ENCODE results near the gene CKS2. TPM values are rescaled to one million over a fixed set of nuclear protein-coding genes. Genes with fewer than 3 reads are reported as not detected.
A peak's percentile ranks its signal among the peaks of the same experiment; 100 is the strongest.

CKS2 gene
- total and polyA plus RNA-seq, 2 experiments from 2014 or later = 512 to 1,783 TPM

GRCh38 chr9:89311346-89312221 is 589 bp downstream of the CKS2 start:
- H3K36me3 ChIP-seq (ENCODE audit: insufficient read depth) = peaks cover 26% of the 10 kb centered on the region
- peak overlapping the region; percentile 94 for H3K4me3 Mint-ChIP-seq
- peaks cover 20% of the 10 kb centered on the region for H3F3A ChIP-seq (replicated peaks; ENCODE audit: low read depth)
- H3K4me1 Mint-ChIP-seq = peaks cover 27% of the 10 kb centered on the region
- 0 out of 2 replicates have a peak, but pooled peaks have one; percentile 10 for TF ChIP-seq CREB1 (CRISPR knock-in tag; IDR thresholded peaks at IDR 0.05; ENCODE audit: low read depth)
- no peak for TF ChIP-seq JUNB (IDR thresholded peaks at IDR 0.05; ENCODE audit: unreplicated experiment)
- H3K4me2 ChIP-seq = peak overlapping the region; percentile 87
- peak overlapping the region; percentile 98 for H3K27ac Mint-ChIP-seq
- H3K36me3 Mint-ChIP-seq (ENCODE audit: low read depth) = peaks cover 60% of the 10 kb centered on the region
- no peak for DNase-seq (ENCODE audit: low spot score)
- ATAC-seq = peak; percentile 23
- H4K20me1 ChIP-seq (replicated peaks; ENCODE audit: insufficient read depth) = peaks cover 29% of the 10 kb centered on the region
- no peaks in the 10 kb centered on the region for H3K9me2 ChIP-seq (ENCODE audit: insufficient read depth)
- peaks cover 5% of the 10 kb centered on the region; the same call in 1 of the 3 replicates for H3K9me3 Mint-ChIP-seq
- peak overlapping the region; percentile 95 for H3K4me3 ChIP-seq
- peaks cover 17% of the 10 kb centered on the region for H3K27me3 Mint-ChIP-seq (ENCODE audit: insufficient read depth, low read depth, poor library complexity)
- H3K27me3 ChIP-seq (ENCODE audit: insufficient read depth) = no peaks in the 10 kb centered on the region
- peaks cover 67% of the 10 kb centered on the region for H3K79me2 ChIP-seq (replicated peaks; ENCODE audit: insufficient read depth)
- peaks cover 17% of the 10 kb centered on the region for H3K4me1 ChIP-seq (ENCODE audit: insufficient read depth)
- peak overlapping the region; percentile 85 for H3K27ac ChIP-seq (ENCODE audit: low read depth)
- no peak overlapping the region for H2AFZ ChIP-seq

GRCh38 chr9:89312222-89312571 is 1.2 kb downstream of the CKS2 start:
- H3K27ac Mint-ChIP-seq = peak overlapping the region; percentile 92
- H3K4me1 Mint-ChIP-seq = peaks cover 31% of the 10 kb centered on the region
- peaks cover 5% of the 10 kb centered on the region; the same call in 1 of the 3 replicates for H3K9me3 Mint-ChIP-seq
- H3K4me3 Mint-ChIP-seq = peak overlapping the region; percentile 94
- Histone ChIP-seq H3K4me2 (peak overlapping the region; percentile 87), H3K27ac (ENCODE audit: low read depth) (peak overlapping the region; percentile 85; the same call in 1 of the 2 replicates), H3K4me3 (peak overlapping the region; percentile 95), H3K79me2 (replicated peaks; ENCODE audit: insufficient read depth) (peaks cover 71% of the 10 kb centered on the region), H3K9me2 (ENCODE audit: insufficient read depth) (no peaks in the 10 kb centered on the region), H3F3A (replicated peaks; ENCODE audit: low read depth) (peaks cover 21% of the 10 kb centered on the region), H4K20me1 (replicated peaks; ENCODE audit: insufficient read depth) (peaks cover 29% of the 10 kb centered on the region), H3K27me3 (ENCODE audit: insufficient read depth) (no peaks in the 10 kb centered on the region), H3K4me1 (ENCODE audit: insufficient read depth) (peaks cover 17% of the 10 kb centered on the region), H2AFZ (no peak overlapping the region), H3K36me3 (ENCODE audit: insufficient read depth) (peaks cover 30% of the 10 kb centered on the region)
- peak; percentile 46 for DNase-seq (ENCODE audit: low spot score)
- peaks cover 17% of the 10 kb centered on the region for H3K27me3 Mint-ChIP-seq (ENCODE audit: insufficient read depth, low read depth, poor library complexity)
- peaks cover 62% of the 10 kb centered on the region for H3K36me3 Mint-ChIP-seq (ENCODE audit: low read depth)
- no peak for ATAC-seq
- TF ChIP-seq REST (IDR thresholded peaks at IDR 0.05; ENCODE audit: unreplicated experiment) (no peak), EZH2phosphoT487 (IDR thresholded peaks at IDR 0.05; ENCODE audit: unreplicated experiment) (no peak), POLR2AphosphoS5 (IDR thresholded peaks at IDR 0.05; ENCODE audit: low read depth) (no peak), ETS1 (IDR thresholded peaks at IDR 0.05) (no peak), NANOG (IDR thresholded peaks at IDR 0.05; ENCODE audit: borderline replicate concordance) (no peak), STAT1 (IDR thresholded peaks at IDR 0.05; ENCODE audit: unreplicated experiment) (no peak), CTCF (conservative IDR thresholded peaks at IDR 0.05; ENCODE audit: low read depth in 2 of 2) (no peak), EZH2 (IDR thresholded peaks at IDR 0.05; ENCODE audit: low read depth, unreplicated experiment) (no peak), ZNF114 (CRISPR knock-in tag; IDR thresholded peaks at IDR 0.05) (no peak), CREB1 (CRISPR knock-in tag; IDR thresholded peaks at IDR 0.05; ENCODE audit: low read depth) (no peak), JUNB (IDR thresholded peaks at IDR 0.05; ENCODE audit: unreplicated experiment) (no peak)
